Astrocyte (in vitro differentiated cells and primary cell): ENCODE measurements around the gene MIDN.

Experiments
- EZH2 ChIP-seq: IDR thresholded peaks from 2 replicates; pipeline ENCODE4 v1.6.1; 2012; ENCODE audit warnings: mild to moderate bottlenecking, low read length, inconsistent platforms; ENCODE audit not compliant: insufficient read depth
- TF ChIP-seq, protein P1 (sequence below): IDR thresholded peaks from 2 replicates; pipeline ENCODE4 v1.5.1; 2011; ENCODE audit warnings: low read depth, mild to moderate bottlenecking, inconsistent platforms, low read length, moderate library complexity; ENCODE audit not compliant: insufficient read depth

DNA sequence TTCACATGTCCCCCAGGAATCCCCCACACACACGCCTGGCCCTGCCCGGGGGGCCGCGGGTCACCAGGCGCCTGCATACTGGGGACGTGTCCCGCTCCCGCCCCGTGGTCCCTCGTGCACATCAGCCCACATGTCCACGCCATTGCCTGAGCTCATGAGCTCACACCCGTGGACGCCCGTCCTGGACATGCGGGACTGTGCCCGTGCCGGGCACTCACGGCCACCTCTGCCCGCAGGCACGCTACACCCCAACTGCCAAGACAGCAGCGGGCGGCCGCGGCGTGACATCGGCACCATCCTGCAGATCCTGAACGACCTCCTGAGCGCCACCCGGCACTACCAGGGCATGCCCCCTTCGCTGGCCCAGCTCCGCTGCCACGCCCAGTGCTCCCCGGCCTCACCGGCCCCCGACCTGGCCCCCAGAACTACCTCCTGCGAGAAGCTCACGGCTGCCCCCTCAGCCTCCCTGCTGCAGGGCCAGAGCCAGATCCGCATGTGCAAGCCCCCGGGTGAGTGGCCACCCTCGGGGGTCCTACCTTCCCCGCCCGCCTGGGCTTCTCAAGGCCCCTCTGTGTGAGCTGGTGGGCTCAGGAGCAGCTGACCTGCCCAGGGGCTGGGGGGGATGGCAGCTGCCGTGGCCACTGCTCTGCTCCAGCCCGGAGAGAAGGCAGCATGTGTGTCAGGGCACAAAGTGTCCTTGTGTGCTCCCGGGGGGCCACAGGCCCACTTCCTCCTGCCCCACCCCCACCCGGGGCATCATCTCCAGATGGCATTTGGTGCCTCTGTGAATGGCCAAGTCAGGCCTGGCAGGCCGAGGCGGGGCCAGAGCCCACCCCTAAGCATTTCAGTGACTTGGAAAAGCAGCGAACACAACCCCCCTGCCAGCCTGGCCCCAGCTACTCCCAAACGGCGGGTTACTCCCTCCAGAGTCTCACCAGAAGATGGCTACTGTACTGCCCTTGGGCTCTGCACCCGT, 7.1 kb downstream of the MIDN start:
- TF ChIP-seq, protein P1, sequence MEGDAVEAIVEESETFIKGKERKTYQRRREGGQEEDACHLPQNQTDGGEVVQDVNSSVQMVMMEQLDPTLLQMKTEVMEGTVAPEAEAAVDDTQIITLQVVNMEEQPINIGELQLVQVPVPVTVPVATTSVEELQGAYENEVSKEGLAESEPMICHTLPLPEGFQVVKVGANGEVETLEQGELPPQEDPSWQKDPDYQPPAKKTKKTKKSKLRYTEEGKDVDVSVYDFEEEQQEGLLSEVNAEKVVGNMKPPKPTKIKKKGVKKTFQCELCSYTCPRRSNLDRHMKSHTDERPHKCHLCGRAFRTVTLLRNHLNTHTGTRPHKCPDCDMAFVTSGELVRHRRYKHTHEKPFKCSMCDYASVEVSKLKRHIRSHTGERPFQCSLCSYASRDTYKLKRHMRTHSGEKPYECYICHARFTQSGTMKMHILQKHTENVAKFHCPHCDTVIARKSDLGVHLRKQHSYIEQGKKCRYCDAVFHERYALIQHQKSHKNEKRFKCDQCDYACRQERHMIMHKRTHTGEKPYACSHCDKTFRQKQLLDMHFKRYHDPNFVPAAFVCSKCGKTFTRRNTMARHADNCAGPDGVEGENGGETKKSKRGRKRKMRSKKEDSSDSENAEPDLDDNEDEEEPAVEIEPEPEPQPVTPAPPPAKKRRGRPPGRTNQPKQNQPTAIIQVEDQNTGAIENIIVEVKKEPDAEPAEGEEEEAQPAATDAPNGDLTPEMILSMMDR, result no peak
- no peak for TF ChIP-seq EZH2
